GM19240 (cell line): Measurements from ENCODE around the gene KMT2D.
"Not testable (repeated sequence)": the region's sequence is repeated elsewhere in the genome, so short reads cannot be mapped to it uniquely, and the experiment has no call there.

Source experiments
- DNase-seq: peaks from one replicate; pipeline ENCODE4 v3.0.0; 2011; ENCODE audit warnings: low spot score; ENCODE audit not compliant: insufficient read length

Gene KMT2D

GRCh38 chr12:49088150-49088931 is 27.7 kb upstream of the KMT2D start:
- DNase-seq, result peak; percentile 92

- DNase-seq, result no peak
Measured at GRCh38 chr12:49086116-49086515, 25.5 kb upstream of the KMT2D start.

- DNase-seq, result no peak
Measured at GRCh38 chr12:49084438-49084837, 23.8 kb upstream of the KMT2D start.

GRCh38 chr12:49079793-49080192 is 19.2 kb upstream of the KMT2D start:
- no peak for DNase-seq

- no peak for DNase-seq
Measured at GRCh38 chr12:49070971-49071370, 10.4 kb upstream of the KMT2D start.

GRCh38 chr12:49069507-49070346 is 9.1 kb upstream of the KMT2D start, which contains the start of gene RHEBL1:
Gene RHEBL1 (minus strand): TSS chr12:49069979. CDS start chr12:49069785, 194 bp downstream.
- peak; percentile 93 for DNase-seq

GRCh38 chr12:49068879-49069506 is 8.4 kb upstream of the KMT2D start:
- DNase-seq, result no peak

- no peak for DNase-seq
Measured at GRCh38 chr12:49066120-49066519, 5.5 kb upstream of the KMT2D start.

- no peak for DNase-seq
Measured at GRCh38 chr12:49064767-49065152, 4.2 kb upstream of the KMT2D start.

GRCh38 chr12:49061916-49062315 is 1.3 kb upstream of the KMT2D start:
- not testable (repeated sequence) for DNase-seq

GRCh38 chr12:49061157-49061650 is 610 bp upstream of the KMT2D start:
- DNase-seq, result no peak

- no peak for DNase-seq
Measured at GRCh38 chr12:49059299-49060171, 1.1 kb downstream of the KMT2D start.

- DNase-seq, result no peak
Measured at GRCh38 chr12:49059045-49059298, 1.6 kb downstream of the KMT2D start.

GRCh38 chr12:49058366-49059044 is 2.1 kb downstream of the KMT2D start:
- no peak for DNase-seq

- no peak for DNase-seq
Measured at GRCh38 chr12:49057888-49058287, 2.7 kb downstream of the KMT2D start.

- peak; percentile 94 for DNase-seq
Measured at GRCh38 chr12:49055978-49056754, 4.4 kb downstream of the KMT2D start.

- no peak for DNase-seq
Measured at GRCh38 chr12:49055092-49055491, 5.5 kb downstream of the KMT2D start.

- no peak for DNase-seq
Measured at GRCh38 chr12:49054524-49054923, 6.1 kb downstream of the KMT2D start.

GRCh38 chr12:49054096-49054495 is 6.5 kb downstream of the KMT2D start:
- no peak for DNase-seq
